ENCODE measurements around the gene ZFAND3.

- TF ChIP-seq CTCF (conservative IDR thresholded peaks at IDR 0.05; ENCODE audit: low read depth, low read length), result no peak
- no peak for TF ChIP-seq EZH2 (IDR thresholded peaks at IDR 0.05; ENCODE audit: borderline replicate concordance, low read depth, low read length, poor library complexity, severe bottlenecking)
Observed at GRCh38 chr6:37966801-37967200, 147.3 kb downstream of the ZFAND3 start.
